ENCODE data around the gene GHRHR. TPM values are rescaled to one million over a fixed set of nuclear protein-coding genes. Genes with fewer than 3 reads are reported as not detected.

Gene GHRHR
- total RNA-seq, 1 donor = not detected

- DNase-seq (ENCODE audit: low read depth) = no peak
- no peak overlapping the region for H3K4me3 ChIP-seq (ENCODE audit: low read depth, low read length)
- TF ChIP-seq CTCF (IDR thresholded peaks at IDR 0.05; ENCODE audit: insufficient read depth, low read depth, low read length) = no peak
These were observed 6.9 kb downstream of the GHRHR start for GRCh38 chr7:30970594-30971094.

GRCh38 chr7:30971440-30971839 lies 7.7 kb downstream of the GHRHR start:
- no peak overlapping the region for H3K4me3 ChIP-seq (ENCODE audit: low read depth, low read length)
- no peak for TF ChIP-seq CTCF (IDR thresholded peaks at IDR 0.05; ENCODE audit: insufficient read depth, low read depth, low read length)
- no peak for DNase-seq (ENCODE audit: low read depth)

GRCh38 chr7:30971840-30972563 lies 8.2 kb downstream of the GHRHR start:
- DNase-seq (ENCODE audit: low read depth) = no peak
- no peak for TF ChIP-seq CTCF (IDR thresholded peaks at IDR 0.05; ENCODE audit: insufficient read depth, low read depth, low read length)
- no peak overlapping the region for H3K4me3 ChIP-seq (ENCODE audit: low read depth, low read length)

GRCh38 chr7:30973292-30973691 lies 9.5 kb downstream of the GHRHR start:
- no peak overlapping the region for H3K4me3 ChIP-seq (ENCODE audit: low read depth, low read length)
- DNase-seq (ENCODE audit: low read depth) = no peak

GRCh38 chr7:30973791-30974604 lies 10.2 kb downstream of the GHRHR start:
- no peak for TF ChIP-seq CTCF (IDR thresholded peaks at IDR 0.05; ENCODE audit: insufficient read depth, low read depth, low read length)
- DNase-seq (ENCODE audit: low read depth) = no peak
- H3K4me3 ChIP-seq (ENCODE audit: low read depth, low read length) = no peak overlapping the region

More at GRCh38 chr7:30973292-30973691, 9.5 kb downstream of the GHRHR start:
- no peak for TF ChIP-seq CTCF (IDR thresholded peaks at IDR 0.05; ENCODE audit: insufficient read depth, low read depth, low read length)

- peak; percentile 72 for TF ChIP-seq CTCF (IDR thresholded peaks at IDR 0.05; ENCODE audit: insufficient read depth, low read depth, low read length)
- peak; percentile 47 for DNase-seq (ENCODE audit: low read depth)
These were observed 11.0 kb downstream of the GHRHR start for GRCh38 chr7:30974605-30975255.

More at GRCh38 chr7:30974605-30975255, 11.0 kb downstream of the GHRHR start:
- no peak overlapping the region for H3K4me3 ChIP-seq (ENCODE audit: low read depth, low read length)

All from fibroblast of villous mesenchyme (primary cell).